ENCODE measurements around the gene SPINK1.
"Not testable (repeated sequence)": the region's sequence is repeated elsewhere in the genome, so short reads cannot be mapped to it uniquely, and the experiment has no call there.

DNA sequence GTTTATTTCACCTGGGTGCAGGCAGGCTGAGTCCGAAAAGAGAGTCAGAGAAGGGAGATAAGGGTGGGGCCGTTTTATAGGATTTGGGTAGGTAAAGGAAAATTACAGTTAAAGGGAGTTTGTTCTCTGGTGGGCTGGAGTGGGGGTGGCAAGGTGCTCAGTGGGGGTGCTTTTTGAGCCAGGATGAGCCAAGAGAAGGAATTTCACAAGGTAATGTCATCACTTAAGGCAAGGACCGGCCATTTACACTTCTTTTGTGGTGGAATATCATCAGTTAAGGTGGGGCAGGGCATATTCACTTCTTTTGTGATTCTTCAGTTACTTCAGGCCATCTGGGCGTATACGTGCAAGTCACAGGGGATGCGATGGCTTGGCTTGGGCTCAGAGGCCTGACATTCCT, 38.4 kb upstream of the SPINK1 start:
- TF ChIP-seq, protein P1, sequence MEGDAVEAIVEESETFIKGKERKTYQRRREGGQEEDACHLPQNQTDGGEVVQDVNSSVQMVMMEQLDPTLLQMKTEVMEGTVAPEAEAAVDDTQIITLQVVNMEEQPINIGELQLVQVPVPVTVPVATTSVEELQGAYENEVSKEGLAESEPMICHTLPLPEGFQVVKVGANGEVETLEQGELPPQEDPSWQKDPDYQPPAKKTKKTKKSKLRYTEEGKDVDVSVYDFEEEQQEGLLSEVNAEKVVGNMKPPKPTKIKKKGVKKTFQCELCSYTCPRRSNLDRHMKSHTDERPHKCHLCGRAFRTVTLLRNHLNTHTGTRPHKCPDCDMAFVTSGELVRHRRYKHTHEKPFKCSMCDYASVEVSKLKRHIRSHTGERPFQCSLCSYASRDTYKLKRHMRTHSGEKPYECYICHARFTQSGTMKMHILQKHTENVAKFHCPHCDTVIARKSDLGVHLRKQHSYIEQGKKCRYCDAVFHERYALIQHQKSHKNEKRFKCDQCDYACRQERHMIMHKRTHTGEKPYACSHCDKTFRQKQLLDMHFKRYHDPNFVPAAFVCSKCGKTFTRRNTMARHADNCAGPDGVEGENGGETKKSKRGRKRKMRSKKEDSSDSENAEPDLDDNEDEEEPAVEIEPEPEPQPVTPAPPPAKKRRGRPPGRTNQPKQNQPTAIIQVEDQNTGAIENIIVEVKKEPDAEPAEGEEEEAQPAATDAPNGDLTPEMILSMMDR (IDR thresholded peaks at IDR 0.05) = not testable (repeated sequence)
- TF ChIP-seq POLR2AphosphoS5, POLR2A (IDR thresholded peaks at IDR 0.05): not testable (repeated sequence)
